ENCODE results near the gene DIO3.

The DIO3 gene

DNA sequence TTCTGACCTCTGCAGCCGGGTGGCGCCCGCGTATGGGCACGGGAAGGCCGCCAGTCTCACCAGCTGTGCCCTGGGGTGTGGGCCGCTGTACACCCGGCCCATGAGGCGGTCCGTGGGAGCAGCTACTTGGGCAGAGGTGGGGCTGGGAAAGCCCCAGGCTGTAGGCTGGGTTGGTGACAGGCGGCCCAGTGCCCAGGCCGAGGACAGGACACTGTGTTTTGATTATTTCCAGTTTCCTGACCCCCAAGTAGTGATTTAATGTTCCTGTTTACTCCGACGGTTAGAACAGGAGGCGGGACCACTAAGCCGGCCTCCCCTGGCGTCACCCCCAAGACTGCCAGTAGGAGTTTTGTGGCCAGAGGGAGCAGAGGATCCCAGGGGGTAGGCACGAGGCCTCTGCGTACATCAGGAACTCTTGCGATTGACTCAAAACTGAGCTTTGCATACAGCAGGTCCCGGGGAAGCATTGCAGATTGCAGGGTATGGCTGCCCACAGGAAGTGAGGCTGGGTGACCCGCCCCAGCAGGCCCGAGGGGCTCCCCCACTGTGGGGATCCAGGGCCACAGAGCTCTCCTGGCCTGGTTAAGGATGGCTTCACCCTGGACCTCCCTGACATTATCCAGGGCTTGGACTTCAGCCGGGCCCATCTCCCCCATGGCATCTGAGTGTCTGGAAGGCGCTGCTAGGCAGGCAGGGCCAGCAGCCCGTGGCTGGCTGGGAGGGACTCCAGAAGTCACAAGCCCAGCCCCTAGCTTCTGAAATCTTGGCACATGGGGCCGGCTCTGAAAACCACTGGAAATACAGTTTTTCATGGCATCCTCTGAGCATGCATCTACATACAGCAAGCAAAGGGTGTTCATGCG is 42.5 kb upstream of the DIO3 start:
- peaks cover 0 to 18% of the 10 kb centered on the region in 2 donors for H3K27me3 ChIP-seq
- peaks cover 0 to 6% (median 0%) of the 10 kb centered on the region in 3 donors for H3K9me3 ChIP-seq
- TF ChIP-seq, protein P1, sequence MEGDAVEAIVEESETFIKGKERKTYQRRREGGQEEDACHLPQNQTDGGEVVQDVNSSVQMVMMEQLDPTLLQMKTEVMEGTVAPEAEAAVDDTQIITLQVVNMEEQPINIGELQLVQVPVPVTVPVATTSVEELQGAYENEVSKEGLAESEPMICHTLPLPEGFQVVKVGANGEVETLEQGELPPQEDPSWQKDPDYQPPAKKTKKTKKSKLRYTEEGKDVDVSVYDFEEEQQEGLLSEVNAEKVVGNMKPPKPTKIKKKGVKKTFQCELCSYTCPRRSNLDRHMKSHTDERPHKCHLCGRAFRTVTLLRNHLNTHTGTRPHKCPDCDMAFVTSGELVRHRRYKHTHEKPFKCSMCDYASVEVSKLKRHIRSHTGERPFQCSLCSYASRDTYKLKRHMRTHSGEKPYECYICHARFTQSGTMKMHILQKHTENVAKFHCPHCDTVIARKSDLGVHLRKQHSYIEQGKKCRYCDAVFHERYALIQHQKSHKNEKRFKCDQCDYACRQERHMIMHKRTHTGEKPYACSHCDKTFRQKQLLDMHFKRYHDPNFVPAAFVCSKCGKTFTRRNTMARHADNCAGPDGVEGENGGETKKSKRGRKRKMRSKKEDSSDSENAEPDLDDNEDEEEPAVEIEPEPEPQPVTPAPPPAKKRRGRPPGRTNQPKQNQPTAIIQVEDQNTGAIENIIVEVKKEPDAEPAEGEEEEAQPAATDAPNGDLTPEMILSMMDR (IDR thresholded peaks at IDR 0.05): no peak
- no peaks in the 10 kb centered on the region for H3K36me3 ChIP-seq
- peak; percentile 86 to 93 for DNase-seq
- intact Hi-C loops (cut with DNase I; ENCODE audit: low total_unique reads): no loop called here
- peaks cover 0 to 14% (median 5%) of the 10 kb centered on the region in 4 donors for H3K4me1 ChIP-seq
- H3K27ac ChIP-seq: peak overlapping the region; percentile 44 to 57
- no peak overlapping the region for H3K4me3 ChIP-seq

DNA sequence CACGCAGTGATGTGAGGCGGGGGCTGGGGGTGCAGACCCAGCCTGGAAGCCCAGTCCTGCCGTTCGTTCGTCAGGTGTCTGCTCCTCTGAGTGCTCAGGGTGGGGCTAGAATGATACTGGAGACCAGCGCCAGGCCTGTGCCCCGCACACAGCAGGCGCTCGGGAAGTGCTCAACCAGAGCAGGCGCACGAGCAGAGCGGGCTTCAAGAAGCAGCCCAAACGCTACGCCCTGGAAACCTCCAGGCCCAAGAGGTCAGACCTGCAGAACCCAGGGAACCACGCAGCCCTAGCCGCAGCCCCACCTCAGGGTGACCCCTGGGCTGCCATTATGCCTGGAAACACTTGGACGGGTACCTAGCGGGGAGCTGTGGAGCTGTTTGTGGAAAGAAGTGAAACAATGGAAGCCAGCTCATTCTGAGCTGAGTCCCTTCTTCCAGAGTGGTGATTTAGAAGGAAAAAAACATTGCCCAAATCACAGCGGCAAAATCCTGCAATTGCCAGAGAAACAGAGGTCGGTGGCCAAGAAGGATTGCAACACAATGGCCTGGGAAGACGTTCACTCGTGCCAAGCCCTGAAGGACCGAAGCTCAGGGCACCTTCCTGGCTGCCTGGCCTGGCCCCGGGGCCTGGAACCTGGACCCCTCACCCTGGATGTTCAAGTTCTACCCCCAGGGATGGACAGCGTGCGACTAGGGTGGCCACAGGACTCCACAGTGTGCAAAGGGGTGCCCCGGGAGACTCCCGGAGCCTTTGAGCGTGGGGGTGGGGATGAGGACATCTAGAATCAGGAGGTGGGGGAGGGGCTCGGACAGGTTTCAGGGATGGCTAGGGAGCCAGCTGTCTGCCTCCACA is 40.4 kb upstream of the DIO3 start:
- H3K27ac ChIP-seq: peak overlapping the region; percentile 44 to 57
- peak; percentile 71 to 83 for DNase-seq

DNA sequence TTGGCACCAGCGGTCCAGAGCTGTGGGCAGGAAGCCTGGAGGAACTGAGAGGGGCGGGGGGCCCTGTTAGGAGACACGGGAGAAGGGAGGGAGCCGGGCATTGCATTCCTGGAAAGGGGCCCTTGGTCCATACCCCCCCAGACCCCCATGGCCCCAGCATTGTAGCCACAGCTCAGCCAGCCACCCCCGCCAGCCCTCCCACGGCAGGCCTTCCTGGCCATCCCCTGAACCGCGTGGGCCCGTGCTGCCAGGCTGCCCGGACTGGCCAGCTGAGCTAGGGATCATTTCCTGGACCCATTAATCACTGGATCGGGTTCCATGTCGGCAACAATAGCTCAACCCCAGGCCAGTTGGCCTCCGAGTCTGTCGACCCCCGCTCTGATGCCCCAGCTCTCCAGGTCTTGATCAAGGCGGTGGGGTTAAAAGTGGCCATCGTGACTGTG is 39.8 kb upstream of the DIO3 start:
- Histone ChIP-seq H3K27me3 (peaks cover 0 to 32% of the 10 kb centered on the region in 2 donors), H3K36me3 (no peaks in the 10 kb centered on the region), H3K27ac (peak overlapping the region; percentile 44 to 50), H3K4me1 (peaks cover 0 to 14% (median 5%) of the 10 kb centered on the region in 4 donors), H3K9me3 (no peaks in the 10 kb centered on the region), H3K4me3 (no peak overlapping the region)
- DNase-seq: no peak
- intact Hi-C loops (cut with DNase I; ENCODE audit: low total_unique reads): no loop called here
- TF ChIP-seq, protein P1 (IDR thresholded peaks at IDR 0.05): no peak

More for the DNA sequence above, 40.4 kb upstream of the DIO3 start:
- no peak overlapping the region for H3K4me3 ChIP-seq
- H3K4me1 ChIP-seq: peaks cover 0 to 14% (median 5%) of the 10 kb centered on the region in 4 donors
- H3K9me3 ChIP-seq: peaks cover 0 to 3% (median 0%) of the 10 kb centered on the region in 3 donors
- H3K27me3 ChIP-seq: peaks cover 0 to 25% of the 10 kb centered on the region in 2 donors
- intact Hi-C loops (cut with DNase I; ENCODE audit: low total_unique reads): no loop called here
- TF ChIP-seq, protein P1 (IDR thresholded peaks at IDR 0.05): no peak
- H3K36me3 ChIP-seq: no peaks in the 10 kb centered on the region

DNA sequence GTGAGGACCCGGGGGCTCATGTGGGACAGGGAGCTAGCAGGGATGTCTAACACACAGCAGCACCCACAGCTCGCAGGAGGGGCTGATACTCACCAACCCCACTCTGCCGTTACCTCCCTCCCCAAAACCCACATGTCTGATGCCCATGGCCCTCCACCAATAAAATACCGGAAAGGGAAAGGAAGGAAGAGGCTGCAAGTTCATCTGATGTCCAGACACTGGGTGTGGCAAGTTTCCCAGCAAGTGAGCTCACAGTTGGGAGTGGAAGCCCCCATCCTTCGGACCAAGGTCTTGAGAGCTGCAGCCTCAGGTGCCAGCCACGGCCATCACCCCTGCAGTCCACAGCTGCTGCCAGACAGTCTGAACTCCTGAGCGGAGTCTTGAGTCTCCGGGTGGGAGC is 39.3 kb upstream of the DIO3 start:
- H3K4me1 ChIP-seq: peaks cover 0 to 14% (median 5%) of the 10 kb centered on the region in 4 donors
- H3K36me3 ChIP-seq: no peaks in the 10 kb centered on the region
- no peak overlapping the region for H3K4me3 ChIP-seq
- intact Hi-C loops (cut with DNase I; ENCODE audit: low total_unique reads): no loop called here
- no peaks in the 10 kb centered on the region for H3K9me3 ChIP-seq
- DNase-seq: no peak
- H3K27ac ChIP-seq: peak overlapping the region in 1 of 2 donors; percentile 50
- H3K27me3 ChIP-seq: peaks cover 0 to 29% of the 10 kb centered on the region in 2 donors
- TF ChIP-seq, protein P1 (IDR thresholded peaks at IDR 0.05): no peak

DNA sequence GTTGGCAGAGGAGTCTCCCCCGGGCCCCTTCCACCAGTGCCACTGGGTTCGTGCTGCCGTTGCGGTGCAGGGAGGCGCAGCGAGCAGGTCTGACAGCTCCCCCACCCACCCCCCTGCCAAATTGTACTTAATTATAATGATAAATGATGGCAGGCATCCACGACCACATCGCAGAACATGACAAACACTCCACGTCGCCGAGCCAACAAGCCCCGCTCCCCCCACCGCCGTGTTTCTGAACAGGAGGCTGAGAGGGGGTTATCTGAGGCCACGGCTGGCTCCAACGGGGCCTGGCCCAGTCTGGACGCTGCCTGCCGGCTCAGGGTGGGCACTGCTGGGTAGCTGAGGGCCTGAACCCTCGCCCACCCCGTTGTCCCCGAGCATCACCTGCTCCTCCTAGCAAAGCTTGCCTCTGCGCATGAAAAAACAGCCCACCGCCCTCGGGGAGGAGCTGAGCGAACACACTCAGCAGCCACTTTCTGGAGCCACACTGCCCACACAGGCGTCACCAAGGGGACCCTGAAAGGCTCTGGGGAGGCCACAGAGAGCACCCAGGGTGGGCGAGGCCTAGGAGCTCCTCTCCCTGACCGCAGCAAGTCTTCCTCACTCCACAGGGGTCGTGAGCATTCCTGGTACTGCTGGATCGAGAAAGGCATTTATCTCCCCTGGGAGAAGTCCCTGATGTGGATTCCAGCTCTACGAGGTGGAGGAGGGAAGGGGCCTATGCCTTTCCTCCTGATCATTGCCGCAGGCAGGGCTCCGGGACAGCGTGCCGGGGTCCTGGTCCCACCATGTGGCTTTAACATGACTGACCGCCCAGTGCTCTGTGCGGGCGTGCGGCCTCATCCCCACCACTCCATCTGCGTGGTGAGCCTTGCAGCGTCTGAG is 35.4 kb upstream of the DIO3 start:
- H3K36me3 ChIP-seq: no peaks in the 10 kb centered on the region
- intact Hi-C loops (cut with DNase I; ENCODE audit: low total_unique reads): no loop called here
- H3K9me3 ChIP-seq: no peaks in the 10 kb centered on the region
- H3K27me3 ChIP-seq: peaks cover 0 to 50% of the 10 kb centered on the region in 2 donors
- DNase-seq: no peak
- TF ChIP-seq, protein P1 (IDR thresholded peaks at IDR 0.05): no peak
- H3K27ac ChIP-seq: no peak overlapping the region
- no peak overlapping the region for H3K4me3 ChIP-seq
- H3K4me1 ChIP-seq: peaks cover 0 to 7% (median 0%) of the 10 kb centered on the region in 4 donors

All from tibial artery (tissue), 4 donors.